ENCODE measurements around the gene CST1.
"Not testable (repeated sequence)": the region's sequence is repeated elsewhere in the genome, so short reads cannot be mapped to it uniquely, and the experiment has no call there.

DNA sequence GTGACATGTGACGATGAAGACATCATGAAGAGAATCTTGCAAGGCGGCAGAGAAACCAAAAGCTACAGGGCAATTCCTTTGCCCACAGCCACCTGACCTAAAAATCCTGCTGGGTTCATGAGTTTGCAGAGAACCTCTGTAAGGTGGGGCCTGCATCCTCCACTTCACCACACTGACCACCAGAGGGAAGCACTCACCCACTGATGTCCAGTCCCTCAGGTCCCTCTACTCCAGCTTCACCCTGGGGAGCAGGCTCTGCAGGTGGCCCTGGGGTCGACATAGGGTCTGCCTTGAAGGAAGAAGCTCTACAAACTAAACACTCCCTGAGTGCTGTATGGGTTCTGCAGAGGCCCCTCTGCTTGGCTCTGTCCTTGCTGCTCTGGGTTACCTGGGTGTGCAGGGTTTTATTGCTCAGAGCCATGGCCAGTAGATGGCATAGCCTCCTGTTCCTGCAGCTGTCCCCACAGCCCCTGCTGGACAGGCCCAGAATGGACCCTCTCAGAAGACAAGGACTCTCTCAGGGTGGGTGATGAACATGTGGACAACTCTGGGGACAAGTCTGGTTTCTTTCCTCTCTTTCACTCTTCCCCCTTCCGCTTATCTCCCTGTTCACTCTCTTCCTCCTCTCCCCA lies 48.6 kb upstream of the CST1 start:
- TF ChIP-seq, protein P1, sequence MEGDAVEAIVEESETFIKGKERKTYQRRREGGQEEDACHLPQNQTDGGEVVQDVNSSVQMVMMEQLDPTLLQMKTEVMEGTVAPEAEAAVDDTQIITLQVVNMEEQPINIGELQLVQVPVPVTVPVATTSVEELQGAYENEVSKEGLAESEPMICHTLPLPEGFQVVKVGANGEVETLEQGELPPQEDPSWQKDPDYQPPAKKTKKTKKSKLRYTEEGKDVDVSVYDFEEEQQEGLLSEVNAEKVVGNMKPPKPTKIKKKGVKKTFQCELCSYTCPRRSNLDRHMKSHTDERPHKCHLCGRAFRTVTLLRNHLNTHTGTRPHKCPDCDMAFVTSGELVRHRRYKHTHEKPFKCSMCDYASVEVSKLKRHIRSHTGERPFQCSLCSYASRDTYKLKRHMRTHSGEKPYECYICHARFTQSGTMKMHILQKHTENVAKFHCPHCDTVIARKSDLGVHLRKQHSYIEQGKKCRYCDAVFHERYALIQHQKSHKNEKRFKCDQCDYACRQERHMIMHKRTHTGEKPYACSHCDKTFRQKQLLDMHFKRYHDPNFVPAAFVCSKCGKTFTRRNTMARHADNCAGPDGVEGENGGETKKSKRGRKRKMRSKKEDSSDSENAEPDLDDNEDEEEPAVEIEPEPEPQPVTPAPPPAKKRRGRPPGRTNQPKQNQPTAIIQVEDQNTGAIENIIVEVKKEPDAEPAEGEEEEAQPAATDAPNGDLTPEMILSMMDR (IDR thresholded peaks at IDR 0.05; ENCODE audit: low read depth, low read length, missing input control) = peak; percentile 42
- peak; percentile 41 to 62 for TF ChIP-seq RAD21 (IDR thresholded peaks at IDR 0.05)
- TF ChIP-seq, protein P2, sequence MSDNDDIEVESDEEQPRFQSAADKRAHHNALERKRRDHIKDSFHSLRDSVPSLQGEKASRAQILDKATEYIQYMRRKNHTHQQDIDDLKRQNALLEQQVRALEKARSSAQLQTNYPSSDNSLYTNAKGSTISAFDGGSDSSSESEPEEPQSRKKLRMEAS (IDR thresholded peaks at IDR 0.05) = not testable (repeated sequence)
- not testable (repeated sequence) for TF ChIP-seq YY1 (IDR thresholded peaks at IDR 0.05)

All from liver (tissue), 3 donors.